GM21381 (cell line): Measurements from ENCODE around the gene ABCG2.

Experiments
- ATAC-seq: cut with Tn5 transposase; IDR thresholded peaks from one replicate; pipeline ENCODE4 v1.9.1; 2021; ENCODE audit warnings: mild to moderate bottlenecking, moderate library complexity; ENCODE audit not compliant: unreplicated experiment

Gene ABCG2

GRCh38 chr4:88158489-88159228 is at the start of gene ABCG2:
TSS of gene ABCG2 (minus strand) at chr4:88158639. CDS start at chr4:88139995, 18,644 bp downstream.
- ATAC-seq = peak; percentile 56

- no peak for ATAC-seq
These were observed 49.7 kb upstream of the ABCG2 start for GRCh38 chr4:88208156-88208555.

GRCh38 chr4:88207171-88207570 is 48.7 kb upstream of the ABCG2 start:
- no peak for ATAC-seq

GRCh38 chr4:88204882-88205281 is 46.4 kb upstream of the ABCG2 start:
- no peak for ATAC-seq

GRCh38 chr4:88202443-88202842 is 44.0 kb upstream of the ABCG2 start:
- ATAC-seq = no peak

GRCh38 chr4:88200186-88200585 is 41.7 kb upstream of the ABCG2 start:
- ATAC-seq = no peak

GRCh38 chr4:88196523-88197185 is 38.2 kb upstream of the ABCG2 start:
- ATAC-seq = no peak

- no peak for ATAC-seq
These were observed 37.5 kb upstream of the ABCG2 start for GRCh38 chr4:88196013-88196365.

GRCh38 chr4:88195328-88196012 is 37.0 kb upstream of the ABCG2 start:
- ATAC-seq = no peak

- ATAC-seq = no peak
These were observed 33.0 kb upstream of the ABCG2 start for GRCh38 chr4:88191404-88191803.

GRCh38 chr4:88189881-88190585 is 31.6 kb upstream of the ABCG2 start:
- no peak for ATAC-seq

- ATAC-seq = no peak
These were observed 30.9 kb upstream of the ABCG2 start for GRCh38 chr4:88189418-88189738.

- ATAC-seq = no peak
These were observed 30.4 kb upstream of the ABCG2 start for GRCh38 chr4:88188738-88189417.

- ATAC-seq = no peak
These were observed 29.3 kb upstream of the ABCG2 start for GRCh38 chr4:88187766-88188165.

GRCh38 chr4:88185906-88186305 is 27.5 kb upstream of the ABCG2 start:
- ATAC-seq = no peak

GRCh38 chr4:88179261-88179660 is 20.8 kb upstream of the ABCG2 start:
- no peak for ATAC-seq

GRCh38 chr4:88178626-88179231 is 20.3 kb upstream of the ABCG2 start:
- ATAC-seq = no peak

GRCh38 chr4:88177983-88178625 is 19.7 kb upstream of the ABCG2 start:
- peak; percentile 62 for ATAC-seq

GRCh38 chr4:88172987-88173386 is 14.5 kb upstream of the ABCG2 start:
- no peak for ATAC-seq

- no peak for ATAC-seq
These were observed 12.8 kb upstream of the ABCG2 start for GRCh38 chr4:88171206-88171605.
